Stimulated activated CD4-positive, alpha-beta T cell treated with anti-CD3 and anti-CD28 coated beads, Interleukin-12 subunit alpha, Interleukin-12 subunit beta, amount 100 ng/mL, for 48 hours (primary cell): ENCODE results near the gene RPL27.
"Not testable (repeated sequence)": the region's sequence is repeated elsewhere in the genome, so short reads cannot be mapped to it uniquely, and the experiment has no call there.

Source experiments
- DNase-seq, 3 donors: peaks; one replicate each; pipeline ENCODE4 v3.0.0-alpha.2; 2020; ENCODE audit warnings: low read depth in 2 of 3, low spot score in 1 of 3

The RPL27 gene

GRCh38 chr17:42997984-42998938, at the start of gene RPL27:
RPL27 (plus strand) TSS chr17:42998419; CDS start chr17:42998751, 332 bp downstream.
- peak; percentile 94 to 97 (median 96) for DNase-seq

DNA sequence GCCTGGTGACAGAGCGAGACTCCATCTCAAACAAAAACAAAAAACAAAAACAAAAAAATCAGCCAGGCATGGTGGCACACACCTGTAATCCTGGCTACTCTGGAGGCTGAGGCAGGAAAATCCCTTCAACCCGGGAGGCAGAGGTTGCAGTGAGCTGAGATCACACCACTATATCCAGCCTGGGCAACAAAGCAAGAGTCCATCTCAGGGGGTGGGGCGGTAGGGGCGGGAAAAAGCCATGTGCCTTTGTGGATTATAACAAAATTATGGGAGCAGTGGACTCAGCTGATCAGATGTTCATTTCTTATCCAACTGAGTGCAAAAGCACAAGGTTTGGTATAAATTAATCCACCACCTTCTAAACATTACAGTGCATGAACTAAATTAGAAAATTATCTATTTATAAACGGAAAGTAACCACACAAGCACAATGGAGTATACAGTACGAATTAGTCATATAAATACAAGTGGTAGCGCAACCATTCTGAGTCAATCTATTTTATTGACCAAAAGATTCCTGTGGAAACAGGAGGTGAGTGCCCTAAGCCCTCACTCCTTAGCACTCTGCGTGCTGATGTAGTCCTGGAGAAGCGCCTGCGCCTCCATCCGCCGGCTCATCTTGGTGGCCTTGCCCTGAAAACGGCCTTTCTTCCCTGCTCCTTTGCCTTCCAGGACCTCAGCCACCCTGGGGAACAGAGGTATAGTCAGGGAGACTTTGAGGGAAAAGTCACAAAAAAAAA, 48.0 kb upstream of the RPL27 start:
- DNase-seq: no peak

DNA sequence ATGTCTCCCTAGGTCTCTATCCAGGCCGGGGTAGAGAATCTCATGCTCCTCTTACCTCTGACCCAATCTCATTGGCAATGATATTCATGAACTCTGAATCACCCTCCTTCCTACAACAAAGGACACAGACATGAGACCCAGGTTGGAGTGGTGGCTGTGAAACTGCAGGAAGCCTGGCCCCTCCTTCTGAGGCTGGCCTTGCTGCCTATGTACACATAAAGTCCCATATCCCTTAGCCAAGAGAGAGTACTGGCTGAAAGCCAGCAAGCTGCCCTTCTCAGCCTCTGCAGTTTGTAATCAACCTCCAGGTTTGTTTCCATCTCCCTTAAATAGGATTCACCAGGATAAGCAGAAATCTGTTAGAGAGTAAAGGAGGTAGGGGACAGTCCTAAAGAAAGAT, 44.5 kb upstream of the RPL27 start:
- no peak for DNase-seq

DNA sequence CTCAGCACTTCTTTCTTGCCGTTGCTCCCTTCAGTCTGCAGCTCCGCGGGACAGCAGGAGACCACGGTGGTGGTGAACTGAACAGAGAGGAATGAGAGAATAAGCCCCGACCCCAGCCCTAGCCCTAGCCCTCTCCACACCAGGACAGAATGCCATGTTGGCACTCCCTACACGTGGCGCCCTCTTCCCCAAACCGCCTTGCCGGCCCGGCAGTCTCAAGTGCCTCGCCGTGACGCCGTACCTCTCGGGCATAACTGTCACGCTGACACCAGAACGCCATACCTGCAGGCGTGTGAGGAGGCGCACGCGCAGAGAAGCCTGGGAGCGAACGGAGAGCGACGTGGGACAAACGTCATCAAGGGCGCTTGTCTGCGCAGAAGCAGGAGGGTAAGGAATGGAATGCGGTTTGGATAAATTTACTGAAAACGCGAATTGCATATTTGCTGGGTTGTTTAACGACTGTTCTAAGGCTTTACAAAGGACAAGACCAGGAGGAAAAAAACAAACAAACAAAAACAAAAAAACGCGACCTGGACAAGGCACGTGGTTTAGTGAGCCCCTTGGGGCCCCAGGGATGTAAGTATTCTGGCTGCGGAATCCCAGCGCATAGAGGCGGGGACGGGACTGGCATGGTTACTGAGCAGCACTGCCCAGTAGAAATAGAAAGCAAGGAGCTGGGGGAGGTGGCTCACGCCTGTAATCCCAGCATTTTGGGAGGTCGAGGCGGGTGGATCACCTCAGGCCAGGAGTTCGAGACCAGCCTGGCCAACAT, 33.9 kb upstream of the RPL27 start, which contains the start of gene AARSD1:
Gene AARSD1 (minus strand): TSS at position 294 of the 772 bp plus-strand sequence. CDS start 14 bp downstream, at position 280.
- DNase-seq: peak; percentile 82 to 87 (median 87)

- DNase-seq: no peak
Measured at GRCh38 chr17:42967925-42968324, 30.3 kb upstream of the RPL27 start.

GRCh38 chr17:42969001-42969581, 29.1 kb upstream of the RPL27 start:
- DNase-seq: no peak

DNA sequence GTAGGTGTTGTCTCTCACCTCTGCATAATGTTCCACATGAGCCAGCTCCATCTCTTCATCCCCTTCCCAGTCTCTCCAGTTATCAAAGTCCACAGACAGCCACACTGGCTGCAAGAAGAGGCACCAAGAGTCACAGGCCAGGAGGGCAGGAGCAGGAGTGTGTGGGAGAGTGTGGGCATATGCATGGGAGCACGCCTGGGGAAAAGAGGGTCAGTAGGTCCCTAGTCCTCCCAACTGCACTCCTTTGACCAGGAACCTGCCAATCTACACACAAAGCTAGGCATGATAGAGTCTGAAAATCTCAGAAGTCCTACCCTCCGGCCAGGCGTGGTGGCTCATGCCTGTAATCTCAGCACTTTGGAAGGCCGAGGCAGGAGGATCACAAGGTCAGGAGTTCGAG, 26.6 kb upstream of the RPL27 start:
- DNase-seq: no peak

DNA sequence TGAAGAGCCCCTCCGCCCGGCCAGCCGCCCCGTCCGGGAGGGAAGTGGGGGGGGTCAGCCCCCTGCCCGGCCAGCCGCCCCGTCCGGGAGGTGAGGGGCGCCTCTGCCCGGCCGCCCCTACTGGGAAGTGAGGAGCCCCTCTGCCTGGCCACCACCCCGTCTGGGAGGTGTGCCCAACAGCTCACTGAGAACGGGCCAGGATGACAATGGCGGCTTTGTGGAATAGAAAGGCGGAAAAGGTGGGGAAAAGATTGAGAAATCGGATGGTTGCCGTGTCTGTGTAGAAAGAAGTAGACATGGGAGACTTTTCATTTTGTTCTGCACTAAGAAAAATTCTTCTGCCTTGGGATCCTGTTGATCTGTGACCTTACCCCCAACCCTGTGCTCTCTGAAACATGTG, 24.9 kb upstream of the RPL27 start:
- DNase-seq: not testable (repeated sequence)

- DNase-seq: no peak
Measured at GRCh38 chr17:42975265-42975664, 23.0 kb upstream of the RPL27 start.

GRCh38 chr17:42975701-42976100, 22.5 kb upstream of the RPL27 start:
- DNase-seq: not testable (repeated sequence)

GRCh38 chr17:42979511-42980273, 18.5 kb upstream of the RPL27 start, which contains the start of gene PTGES3L:
PTGES3L (minus strand) TSS chr17:42980080; CDS start chr17:42980053, 27 bp downstream.
- peak in 1 of 3 donors; percentile 15 for DNase-seq

DNA sequence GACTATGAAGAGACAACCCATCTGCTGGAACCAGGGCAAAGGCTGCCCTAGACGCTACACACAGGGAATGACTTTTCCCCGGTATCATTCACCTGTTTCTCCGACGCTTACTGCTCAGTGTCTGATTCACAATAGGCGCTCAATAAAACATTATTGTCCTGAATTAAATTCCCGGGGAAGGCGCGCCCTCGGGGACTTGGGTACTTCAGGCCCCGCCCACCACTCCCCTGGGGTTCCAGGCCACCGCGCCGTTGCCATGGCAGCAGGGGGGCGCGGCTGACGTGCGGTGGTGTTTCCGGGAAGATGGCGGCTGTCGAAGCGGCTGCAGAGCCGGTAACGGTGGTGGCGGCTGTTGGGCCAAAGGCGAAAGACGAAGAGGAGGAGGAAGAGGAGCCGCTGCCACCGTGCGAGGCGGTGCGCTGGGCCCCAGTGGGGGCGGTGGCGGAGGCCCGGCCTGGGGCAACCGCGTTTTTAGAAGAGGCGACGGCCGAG, 17.9 kb upstream of the RPL27 start, which contains the start of gene RUNDC1:
Gene RUNDC1 (plus strand): TSS at position 292 of the 492 bp plus-strand sequence. CDS start 12 bp downstream, at position 304.
- DNase-seq: peak; percentile 79 to 88 (median 85)

GRCh38 chr17:42980766-42981397, 17.3 kb upstream of the RPL27 start:
- DNase-seq: peak; percentile 61 to 63 (median 62)

GRCh38 chr17:42982266-42982665, 16.0 kb upstream of the RPL27 start:
- no peak for DNase-seq

- DNase-seq: no peak
Measured at GRCh38 chr17:42985225-42985624, 13.0 kb upstream of the RPL27 start.

DNA sequence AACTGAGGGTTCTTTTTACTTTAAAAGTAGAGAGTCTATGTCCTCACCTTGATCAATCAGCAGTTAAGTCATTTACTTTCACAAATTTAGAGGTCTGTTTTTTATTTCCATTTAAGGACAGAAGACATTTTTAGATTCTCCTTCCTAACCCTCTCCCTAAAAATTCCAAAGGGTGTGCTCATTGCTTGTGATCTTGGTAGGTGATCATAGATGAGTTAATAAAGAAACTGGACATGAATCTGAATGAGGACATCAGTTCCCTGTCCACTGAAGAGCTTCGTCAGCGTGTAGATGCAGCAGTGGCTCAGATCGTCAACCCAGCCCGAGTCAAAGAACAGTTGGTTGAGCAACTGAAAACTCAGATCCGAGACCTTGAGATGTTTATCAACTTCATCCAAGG, 9.1 kb upstream of the RPL27 start:
- no peak for DNase-seq

DNA sequence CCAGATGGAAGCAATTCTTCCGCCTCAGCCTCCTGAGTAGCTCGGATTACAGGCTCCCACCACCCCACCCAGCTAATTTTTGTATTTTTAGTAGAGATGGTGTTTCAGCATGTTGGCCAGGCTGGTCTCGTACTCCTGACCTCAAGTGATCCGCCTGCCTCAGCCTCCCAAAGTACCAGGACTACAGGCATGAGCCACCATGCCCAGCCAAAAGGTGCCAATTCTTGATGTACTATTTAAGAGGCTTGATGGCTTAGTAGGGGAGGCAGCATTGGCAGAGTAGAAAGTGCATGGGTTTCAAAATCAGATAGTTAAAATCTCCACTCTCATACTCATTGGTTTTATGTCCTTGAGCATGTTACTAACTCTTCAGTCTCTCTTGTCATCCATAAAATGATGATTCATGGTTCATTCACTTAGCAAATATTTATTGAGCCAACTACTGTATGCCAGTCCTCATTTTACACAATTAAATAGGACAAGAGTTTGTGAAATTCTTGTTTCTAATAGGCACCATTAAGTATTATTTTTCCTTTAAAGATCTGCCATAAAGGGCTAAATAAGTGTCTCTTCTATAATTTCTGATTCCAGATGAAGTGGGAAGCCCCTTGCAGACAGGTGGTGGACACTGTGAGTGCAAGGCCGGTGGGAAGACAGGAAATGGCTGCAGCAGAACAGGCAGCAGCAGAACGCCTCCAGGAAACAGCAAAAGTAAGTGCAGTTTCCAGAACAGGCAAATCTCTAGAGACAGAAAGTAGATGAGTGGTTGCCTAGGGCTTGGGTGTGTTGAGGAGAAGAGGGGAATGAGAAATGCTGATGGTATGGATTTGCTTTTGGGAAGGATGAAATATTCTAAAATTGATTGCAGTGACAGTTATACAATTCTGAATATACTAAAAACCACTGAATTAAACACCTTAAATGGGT, 8.2 kb upstream of the RPL27 start:
- DNase-seq: no peak

DNA sequence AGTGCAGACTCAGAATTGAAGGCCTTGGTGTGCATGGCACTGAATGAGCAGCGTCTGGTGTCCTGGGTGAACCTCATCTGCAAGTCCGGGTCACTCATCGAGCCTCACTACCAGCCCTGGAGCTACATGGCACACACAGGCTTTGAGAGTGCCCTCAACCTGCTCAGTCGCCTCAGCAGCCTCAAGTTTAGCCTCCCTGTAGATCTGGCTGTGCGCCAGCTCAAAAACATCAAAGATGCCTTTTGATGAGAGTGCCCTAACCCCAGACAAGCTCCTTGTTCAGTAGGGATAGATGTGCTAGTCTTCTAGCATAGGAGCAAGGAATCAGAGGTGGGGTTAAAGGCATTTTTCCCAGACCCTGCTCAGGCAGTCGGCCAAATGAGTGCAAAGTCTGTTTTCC, 6.7 kb upstream of the RPL27 start:
- no peak for DNase-seq
